GM12864 (cell line): ENCODE results near the gene FAT1.

ENCODE experiments used
- DNase-seq: peaks from one replicate; pipeline ENCODE4 v3.0.0-alpha.2; 2011; ENCODE audit warnings: low read depth
- H3K4me3 ChIP-seq: 2 replicates; pipeline ENCODE4 v1.5.1; 2011; ENCODE audit warnings: mild to moderate bottlenecking, low read depth, low read length, control low read depth
- CTCF ChIP-seq: IDR thresholded peaks from 2 replicates; pipeline ENCODE4 v1.5.1; 2011; ENCODE audit warnings: low read depth, mild to moderate bottlenecking, moderate library complexity, low read length, control low read depth, inconsistent platforms; ENCODE audit errors: missing control alignments

The FAT1 gene

GRCh38 chr4:186723292-186724057, at the start of gene FAT1:
FAT1 (minus strand) TSS chr4:186723856; CDS start chr4:186709827, 14,029 bp downstream.
- H3K4me3 ChIP-seq = no peak within 1 kb of the TSS
- TF ChIP-seq CTCF = no peak
- DNase-seq = no peak

GRCh38 chr4:186772936-186773487, 49.4 kb upstream of the FAT1 start:
- no peak for DNase-seq
- TF ChIP-seq CTCF = no peak
- no peak overlapping the region for H3K4me3 ChIP-seq

GRCh38 chr4:186771624-186772023, 48.0 kb upstream of the FAT1 start:
- TF ChIP-seq CTCF = no peak
- DNase-seq = no peak
- H3K4me3 ChIP-seq = no peak overlapping the region

GRCh38 chr4:186770481-186771175, 47.0 kb upstream of the FAT1 start:
- no peak for DNase-seq
- no peak for TF ChIP-seq CTCF
- H3K4me3 ChIP-seq = no peak overlapping the region

GRCh38 chr4:186767794-186768193, 44.1 kb upstream of the FAT1 start:
- no peak for DNase-seq
- H3K4me3 ChIP-seq = no peak overlapping the region
- no peak for TF ChIP-seq CTCF

GRCh38 chr4:186765673-186766546, 42.3 kb upstream of the FAT1 start:
- TF ChIP-seq CTCF = no peak
- DNase-seq = no peak
- H3K4me3 ChIP-seq = no peak overlapping the region
